Measurements from ENCODE around the gene ETS2.

Gene ETS2

DNA sequence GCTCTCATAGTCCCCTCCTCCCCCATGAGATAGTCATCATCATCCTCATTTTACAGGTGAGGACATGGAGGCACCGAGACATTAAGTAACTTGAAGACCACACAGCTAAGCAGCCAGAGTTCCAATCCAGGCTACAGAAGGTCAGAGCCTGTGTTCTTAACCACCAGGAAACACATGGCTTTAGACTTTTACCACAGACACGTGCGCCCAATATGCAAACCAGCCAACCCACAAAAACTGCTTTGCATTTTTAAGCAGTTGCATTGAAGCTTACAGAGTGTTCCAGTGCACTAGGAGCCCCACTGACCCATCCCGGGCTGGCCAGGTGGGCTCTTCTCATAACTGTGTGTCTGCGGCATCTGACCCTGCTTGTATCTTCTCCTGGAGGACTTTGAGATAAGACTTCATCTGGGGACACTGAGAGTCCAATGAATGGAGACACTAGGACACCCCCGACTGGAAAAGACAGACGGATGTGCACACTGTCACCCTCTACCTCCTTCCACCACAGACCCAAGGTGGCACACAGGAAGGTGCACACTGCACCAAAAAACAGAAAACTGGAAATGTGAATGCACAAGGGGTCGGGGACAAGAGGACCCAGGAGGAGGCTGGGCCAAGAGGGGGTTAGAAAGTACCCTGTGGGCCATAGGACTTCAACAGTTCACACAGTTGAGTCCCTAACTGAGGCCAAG lies 56.4 kb downstream of the ETS2 start:
- peak; percentile 92 to 95 for DNase-seq

DNA sequence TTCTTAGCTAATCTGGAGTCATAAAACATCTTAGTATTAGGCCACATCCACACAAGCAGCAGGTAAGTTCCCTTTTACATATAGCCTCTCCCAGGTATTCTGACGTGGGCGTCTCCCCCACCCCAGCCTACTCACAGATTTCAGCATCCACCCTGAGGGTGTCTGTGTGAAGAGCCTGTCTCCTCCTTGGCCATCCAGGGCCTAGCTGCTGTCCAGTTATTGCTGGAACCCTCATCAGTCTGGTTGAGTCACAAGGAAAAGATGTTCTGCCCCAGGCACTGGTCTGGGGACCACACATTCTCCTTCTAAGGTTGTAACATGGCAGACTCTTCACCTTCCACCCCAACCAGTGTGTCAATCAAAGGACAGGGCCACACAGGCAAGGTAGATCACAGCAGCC lies 57.6 kb downstream of the ETS2 start:
- DNase-seq, result no peak

DNA sequence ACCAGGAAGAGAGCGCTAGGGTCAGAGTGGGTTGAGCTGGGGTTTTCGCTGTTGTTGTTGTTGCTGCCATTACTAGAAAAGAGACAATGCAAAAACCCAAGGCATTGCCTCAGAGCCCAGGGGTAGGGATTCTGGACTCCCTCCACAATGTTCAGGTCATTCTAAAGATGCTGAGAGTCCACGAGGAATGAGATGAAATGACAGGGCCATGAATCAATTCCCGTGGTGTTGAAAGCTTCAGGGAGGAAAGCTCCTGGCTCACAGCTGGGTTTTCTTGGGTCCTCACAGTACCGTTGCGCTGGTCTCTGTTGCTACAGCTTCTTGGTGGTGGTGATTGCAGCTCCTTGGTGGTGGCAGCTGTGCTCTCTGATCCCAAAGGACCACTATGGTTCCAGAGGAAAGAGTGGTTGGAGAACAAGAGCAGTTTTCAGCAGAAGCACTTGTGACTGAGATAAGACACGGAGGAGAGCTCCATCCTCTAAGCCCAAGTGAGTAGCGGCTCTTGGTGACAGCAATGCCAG lies 58.2 kb downstream of the ETS2 start:
- no peak for DNase-seq

DNA sequence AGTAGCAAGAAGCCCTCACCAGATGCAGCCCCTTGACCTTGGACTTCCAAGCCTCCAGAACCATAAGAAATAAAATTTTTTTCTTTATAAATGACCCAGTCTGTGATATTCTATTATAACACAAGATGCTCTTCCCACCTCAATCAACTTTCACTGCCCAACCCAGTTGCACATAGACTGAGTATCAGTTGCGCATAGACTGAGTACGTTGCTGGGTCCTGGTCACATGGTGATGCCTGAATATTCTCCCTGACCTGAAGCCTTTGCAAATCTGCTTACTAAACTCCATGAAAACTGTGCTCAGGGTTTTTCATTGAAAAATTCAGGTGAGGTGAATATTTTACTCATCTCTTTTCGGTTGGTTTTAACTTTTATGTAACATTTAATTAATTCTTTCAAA lies 59.2 kb downstream of the ETS2 start:
- DNase-seq, result no peak

DNA sequence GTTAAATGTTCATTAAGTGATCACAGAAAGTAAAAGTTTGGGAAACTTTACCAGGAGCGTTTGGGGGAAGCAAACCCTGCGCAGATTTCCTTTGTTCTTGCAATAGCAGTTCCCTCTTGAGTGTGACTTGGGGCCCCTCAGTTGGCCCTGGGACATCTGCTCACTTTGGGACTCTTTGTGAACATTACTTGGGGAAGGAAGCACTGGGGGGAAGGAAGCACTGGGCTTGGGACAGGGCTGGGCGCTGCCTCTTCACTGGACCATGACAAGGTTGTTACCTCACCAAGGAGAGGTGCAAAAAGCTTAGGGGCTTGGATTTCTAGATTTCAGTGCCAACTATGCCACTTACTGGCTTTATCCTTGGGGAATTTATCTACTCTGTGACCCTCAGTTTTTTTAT lies 63.5 kb downstream of the ETS2 start:
- no peak for DNase-seq

DNA sequence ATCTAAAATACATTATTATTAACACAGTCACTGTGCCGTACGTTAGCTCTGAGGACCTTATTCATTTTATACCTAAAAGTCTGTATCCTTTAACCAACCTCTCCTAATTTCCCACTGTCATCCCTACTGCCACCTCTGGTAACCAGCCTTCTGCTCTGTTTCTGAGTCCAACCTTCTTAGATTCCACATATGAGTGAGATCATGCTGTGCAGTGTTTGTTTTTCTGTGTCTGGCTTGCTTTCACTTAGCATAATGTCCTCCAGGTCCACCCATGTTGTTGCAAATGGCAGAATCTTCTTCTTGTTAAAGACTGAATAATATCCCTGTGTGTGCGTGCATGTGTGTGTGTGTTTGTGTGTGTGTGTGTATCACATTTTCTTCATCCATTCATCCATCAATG lies 64.2 kb downstream of the ETS2 start:
- DNase-seq, result peak; percentile 56 to 75

Measured in NCI-H526 (cell line).